Esophagus muscularis mucosa (tissue), 4 donors: ENCODE results near the gene FBXW11. TPM values are rescaled to one million over a fixed set of nuclear protein-coding genes. Genes with fewer than 3 reads are reported as not detected.

Source experiments
- DNase-seq: peaks from one replicate; pipeline ENCODE4 v3.0.0-alpha.2; 2017; ENCODE audit errors: extremely low spot score
- H3K27ac ChIP-seq, 4 donors: fragments of 200-600 bp; sonication (generic); replicated peaks in 1 of 4; 1 replicate in 3 of 4; 2 replicates in 1 of 4; pipeline ENCODE4 v1.5.1; 2016 to 2019; ENCODE audit warnings: mild to moderate bottlenecking in 1 of 4
- H3K27me3 ChIP-seq, 4 donors: fragments of 200-600 bp; sonication (generic); one replicate each; pipeline versions ENCODE4 v1.5.1 to v1.6.0; 2016 to 2019
- H3K36me3 ChIP-seq, 4 donors: fragments of 200-600 bp; sonication (generic); one replicate each; pipeline ENCODE4 v1.5.1; 2016 to 2019
- H3K4me1 ChIP-seq, 4 donors: fragments of 200-600 bp; sonication (generic); one replicate each; pipeline ENCODE4 v1.5.1; 2016 to 2019
- H3K4me3 ChIP-seq, 4 donors: fragments of 200-600 bp; sonication (generic); 1 replicate in 2 of 4; 2 replicates in 2 of 4; pipeline ENCODE4 v1.5.1; 2016 to 2019; ENCODE audit warnings: mild to moderate bottlenecking in 4 of 4, moderate library complexity in 1 of 4
- H3K9me3 ChIP-seq, 4 donors: fragments of 200-600 bp; sonication (generic); 1 replicate in 3 of 4; 2 replicates in 1 of 4; pipeline ENCODE4 v1.5.1; 2016 to 2019
- EP300 ChIP-seq: sonication (generic); formaldehyde crosslinking; IDR thresholded peaks from one replicate; pipeline ENCODE4 v1.6.1; 2017; ENCODE audit warnings: antibody characterized with exemption
- POLR2A ChIP-seq: fragments of 450-650 bp; IDR thresholded peaks from one replicate; pipeline ENCODE4 v1.6.1; 2017; ENCODE audit warnings: antibody characterized with exemption, moderate library complexity, mild to moderate bottlenecking, low read depth
- POLR2AphosphoS5 ChIP-seq, 2 donors: sonication (generic); formaldehyde crosslinking; IDR thresholded peaks; one replicate each; pipeline ENCODE4 v1.6.1; 2017; ENCODE audit warnings: antibody characterized with exemption in 2 of 2
- WGBS: methylation state at CpG from one replicate; pipeline ENCODE4 v1.1.5; 2018; 5-methylcytosine and 5-hydroxymethylcytosine counted together
- intact Hi-C: fragments of 100-400 bp; cut with DNase I; formaldehyde crosslinking; loops from one replicate; pipeline ENCODE4 v1.15.1; 2023
- total RNA-seq, 4 donors: library from RNA; depleted of rRNA; stranded (reverse); fragments of >200 nt; gene quantifications; one replicate each; pipeline versions ENCODE4 v1.1.0 to v1.2.1, GENCODE V29; 2016
- TF ChIP-seq, protein P1 (sequence below), 3 experiments: fragments of 200-600 bp in 2 of 3; fragments of 450-650 bp in 1 of 3; sonication (generic) in 2 of 3; IDR thresholded peaks; one replicate each; pipeline ENCODE4 v1.5.1; 2017 to 2019; ENCODE audit warnings: antibody characterized with exemption in 3 of 3, mild to moderate bottlenecking in 2 of 3, moderate library complexity in 1 of 3

FBXW11 gene
- total RNA-seq, 4 donors from 2014 or later: 60.8 to 75.6 (median 66.3) TPM

- intact Hi-C loops: no loop called here
- peaks cover 0 to 7% (median 6%) of the 10 kb centered on the region in 4 donors for H3K36me3 ChIP-seq
- peaks cover 19 to 51% (median 38%) of the 10 kb centered on the region in 4 donors for H3K4me1 ChIP-seq
- H3K27me3 ChIP-seq: no peaks in the 10 kb centered on the region
- no peak overlapping the region for H3K4me3 ChIP-seq
- WGBS: 84% methylated on average over 5 of the region's 5 CpGs
- TF ChIP-seq POLR2A (no peak), POLR2AphosphoS5 (IDR thresholded peaks at IDR 0.05) (no peak), EP300 (no peak)
- TF ChIP-seq, protein P1, sequence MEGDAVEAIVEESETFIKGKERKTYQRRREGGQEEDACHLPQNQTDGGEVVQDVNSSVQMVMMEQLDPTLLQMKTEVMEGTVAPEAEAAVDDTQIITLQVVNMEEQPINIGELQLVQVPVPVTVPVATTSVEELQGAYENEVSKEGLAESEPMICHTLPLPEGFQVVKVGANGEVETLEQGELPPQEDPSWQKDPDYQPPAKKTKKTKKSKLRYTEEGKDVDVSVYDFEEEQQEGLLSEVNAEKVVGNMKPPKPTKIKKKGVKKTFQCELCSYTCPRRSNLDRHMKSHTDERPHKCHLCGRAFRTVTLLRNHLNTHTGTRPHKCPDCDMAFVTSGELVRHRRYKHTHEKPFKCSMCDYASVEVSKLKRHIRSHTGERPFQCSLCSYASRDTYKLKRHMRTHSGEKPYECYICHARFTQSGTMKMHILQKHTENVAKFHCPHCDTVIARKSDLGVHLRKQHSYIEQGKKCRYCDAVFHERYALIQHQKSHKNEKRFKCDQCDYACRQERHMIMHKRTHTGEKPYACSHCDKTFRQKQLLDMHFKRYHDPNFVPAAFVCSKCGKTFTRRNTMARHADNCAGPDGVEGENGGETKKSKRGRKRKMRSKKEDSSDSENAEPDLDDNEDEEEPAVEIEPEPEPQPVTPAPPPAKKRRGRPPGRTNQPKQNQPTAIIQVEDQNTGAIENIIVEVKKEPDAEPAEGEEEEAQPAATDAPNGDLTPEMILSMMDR (IDR thresholded peaks at IDR 0.05): no peak
- no peaks in the 10 kb centered on the region for H3K9me3 ChIP-seq
- no peak overlapping the region for H3K27ac ChIP-seq
- no peak for DNase-seq
Observed at GRCh38 chr5:171914726-171915338, 91.6 kb downstream of the FBXW11 start.

GRCh38 chr5:171913987-171914273 is 92.5 kb downstream of the FBXW11 start:
- no peaks in the 10 kb centered on the region for H3K27me3 ChIP-seq
- no peak overlapping the region for H3K27ac ChIP-seq
- intact Hi-C loops: loop anchor here (2.0 kb wide), 1 partner anchor 89 kb away; no protein-coding TSS in a partner anchor
- H3K4me1 ChIP-seq: peaks cover 19 to 51% (median 38%) of the 10 kb centered on the region in 4 donors
- H3K36me3 ChIP-seq: peaks cover 0 to 11% (median 8%) of the 10 kb centered on the region in 4 donors
- DNase-seq: no peak
- no peaks in the 10 kb centered on the region for H3K9me3 ChIP-seq
- TF ChIP-seq POLR2A: no peak
- no peak for TF ChIP-seq POLR2AphosphoS5 (IDR thresholded peaks at IDR 0.05)
- TF ChIP-seq, protein P1 (IDR thresholded peaks at IDR 0.05): no peak
- H3K4me3 ChIP-seq: no peak overlapping the region

DNA sequence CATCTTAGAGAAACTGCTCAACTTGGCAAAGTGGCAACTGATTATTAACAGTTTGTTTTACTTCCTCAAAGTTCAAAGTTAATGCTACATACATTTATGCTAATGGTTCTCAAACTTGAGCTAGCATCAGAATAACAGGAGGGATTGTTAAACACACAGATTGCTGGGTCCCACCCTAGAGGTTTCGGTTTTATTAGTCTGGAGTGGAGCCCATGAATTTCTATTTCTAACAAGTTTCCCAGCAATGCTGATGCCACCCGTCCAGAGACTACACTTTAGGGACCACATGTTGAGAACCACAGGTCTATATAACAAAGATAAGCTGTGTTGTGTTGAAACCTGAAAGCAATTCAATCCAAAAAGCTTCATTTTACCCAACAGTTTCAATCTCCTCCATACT is 95.3 kb downstream of the FBXW11 start:
- 76% methylated on average over 2 of the region's 2 CpGs for WGBS
- no peaks in the 10 kb centered on the region for H3K27me3 ChIP-seq
- H3K36me3 ChIP-seq: peaks cover 0 to 14% (median 9%) of the 10 kb centered on the region in 4 donors
- no peak for DNase-seq
- intact Hi-C loops: no loop called here
- peaks cover 23 to 39% (median 29%) of the 10 kb centered on the region in 4 donors for H3K4me1 ChIP-seq
- no peak for TF ChIP-seq POLR2A
- TF ChIP-seq, protein P1 (IDR thresholded peaks at IDR 0.05): no peak
- no peak for TF ChIP-seq POLR2AphosphoS5 (IDR thresholded peaks at IDR 0.05)
- TF ChIP-seq EP300: no peak
- no peak overlapping the region for H3K27ac ChIP-seq
- H3K4me3 ChIP-seq: no peak overlapping the region
- H3K9me3 ChIP-seq: no peaks in the 10 kb centered on the region

DNA sequence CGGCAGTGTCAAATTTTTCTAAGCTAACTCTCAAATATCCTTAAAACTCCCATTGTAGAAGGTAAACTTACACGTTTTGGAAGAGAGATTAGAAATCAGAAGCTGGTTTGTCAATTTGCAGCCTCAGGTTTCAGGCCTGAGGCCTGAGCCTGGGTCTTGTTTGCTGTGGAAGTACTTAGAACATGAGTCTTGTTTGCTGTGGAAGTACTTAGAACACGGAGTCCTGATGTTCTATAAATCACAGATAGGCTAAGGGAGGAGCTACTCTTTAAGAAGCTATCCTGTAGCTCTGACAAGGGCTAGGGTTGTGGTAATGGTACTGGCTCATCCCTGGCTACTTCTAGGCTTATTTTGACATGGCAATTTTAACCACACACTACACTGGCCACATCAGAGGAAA is 97.8 kb downstream of the FBXW11 start:
- Histone ChIP-seq H3K9me3 (no peaks in the 10 kb centered on the region), H3K27ac (no peak overlapping the region), H3K4me1 (peaks cover 18 to 26% (median 21%) of the 10 kb centered on the region in 4 donors), H3K36me3 (peaks cover 0 to 14% (median 9%) of the 10 kb centered on the region in 4 donors), H3K27me3 (no peaks in the 10 kb centered on the region), H3K4me3 (no peak overlapping the region)
- intact Hi-C loops: loop anchor here (10.0 kb wide), 2 partner anchors 274 to 424 kb away; no protein-coding TSS in a partner anchor
- 83% methylated on average over 3 of the region's 3 CpGs for WGBS
- no peak for DNase-seq
- TF ChIP-seq POLR2A: no peak
- TF ChIP-seq POLR2AphosphoS5 (IDR thresholded peaks at IDR 0.05): no peak
- no peak for TF ChIP-seq EP300
- TF ChIP-seq, protein P1 (IDR thresholded peaks at IDR 0.05): no peak
